Gastrocnemius medialis (tissue), 4 donors: ENCODE data around the gene TFDP2. TPM values are rescaled to one million over a fixed set of nuclear protein-coding genes. Genes with fewer than 3 reads are reported as not detected.

Source experiments
- ATAC-seq, 2 donors: fragments of 150-250 bp; one replicate each; pipeline ENCODE4 v1.9.1; 2016
- DNase-seq, 2 donors: peaks; one replicate each; pipeline ENCODE4 v3.0.0-alpha.2; 2019
- H3K27ac ChIP-seq, 4 donors: fragments of 200-600 bp; sonication (generic); 1 replicate in 1 of 4; 2 replicates in 3 of 4; pipeline ENCODE4 v1.5.1; 2016 to 2018; ENCODE audit warnings: mild to moderate bottlenecking in 2 of 4, moderate library complexity in 1 of 4
- H3K27me3 ChIP-seq, 3 donors: fragments of 200-600 bp; sonication (generic) in 2 of 3; 1 replicate in 1 of 3; 2 replicates in 2 of 3; pipeline versions ENCODE4 v1.5.1 to v1.6.0; 2016 to 2019; ENCODE audit warnings: mild to moderate bottlenecking in 1 of 3, moderate library complexity in 1 of 3
- H3K36me3 ChIP-seq, 2 donors: fragments of 200-600 bp; sonication (generic) in 1 of 2; one replicate each; pipeline ENCODE4 v1.5.1; 2017 to 2018
- H3K4me1 ChIP-seq, 2 donors: fragments of 200-600 bp; sonication (generic) in 1 of 2; one replicate each; pipeline ENCODE4 v1.5.1; 2016 to 2017; ENCODE audit warnings: mild to moderate bottlenecking in 2 of 2
- H3K4me3 ChIP-seq, 4 donors: fragments of 200-600 bp; sonication (generic) in 3 of 4; 1 replicate in 1 of 4; 2 replicates in 3 of 4; pipeline ENCODE4 v1.5.1; 2016 to 2019; ENCODE audit warnings: mild to moderate bottlenecking in 2 of 4
- H3K9me3 ChIP-seq, 3 donors: fragments of 200-600 bp; sonication (generic) in 2 of 3; 1 replicate in 1 of 3; 2 replicates in 2 of 3; pipeline ENCODE4 v1.5.1; 2016 to 2019
- POLR2A ChIP-seq, 2 donors: fragments of 450-650 bp; IDR thresholded peaks; one replicate each; pipeline ENCODE4 v1.6.1; 2017; ENCODE audit warnings: antibody characterized with exemption in 2 of 2, mild to moderate bottlenecking in 2 of 2, moderate library complexity in 2 of 2
- in situ Hi-C, 4 donors: fragments of 200-750 bp; cut with MboI; loops; one replicate each; pipeline versions ENCODE4 v1.15.0 to v1.8.0; 2017; ENCODE audit warnings: low sequenced_read_pairs in 4 of 4
- intact Hi-C: fragments of 100-400 bp; cut with DNase I; formaldehyde crosslinking; loops from one replicate; pipeline ENCODE4 v1.15.1; 2023; ENCODE audit warnings: low total_unique reads
- total RNA-seq, 4 donors: library from RNA; depleted of rRNA; stranded (reverse); fragments of >200 nt; gene quantifications; one replicate each; pipeline versions ENCODE4 v1.1.0 to v1.2.3, GENCODE V29; 2016
- TF ChIP-seq, protein P1 (sequence below), 5 experiments: fragments of 450-650 bp in 3 of 5; fragments of 200-600 bp in 2 of 5; sonication (generic) in 2 of 5; IDR thresholded peaks in 4 of 5; conservative IDR thresholded peaks in 1 of 5; 1 replicate in 4 of 5; 2 replicates in 1 of 5; pipeline ENCODE4 v1.5.1; 2016 to 2019; ENCODE audit warnings: antibody characterized with exemption in 5 of 5, mild to moderate bottlenecking in 3 of 5, moderate library complexity in 3 of 5

Gene TFDP2
- total RNA-seq, 4 donors from 2014 or later = 43.0 to 125 (median 52.4) TPM

DNA sequence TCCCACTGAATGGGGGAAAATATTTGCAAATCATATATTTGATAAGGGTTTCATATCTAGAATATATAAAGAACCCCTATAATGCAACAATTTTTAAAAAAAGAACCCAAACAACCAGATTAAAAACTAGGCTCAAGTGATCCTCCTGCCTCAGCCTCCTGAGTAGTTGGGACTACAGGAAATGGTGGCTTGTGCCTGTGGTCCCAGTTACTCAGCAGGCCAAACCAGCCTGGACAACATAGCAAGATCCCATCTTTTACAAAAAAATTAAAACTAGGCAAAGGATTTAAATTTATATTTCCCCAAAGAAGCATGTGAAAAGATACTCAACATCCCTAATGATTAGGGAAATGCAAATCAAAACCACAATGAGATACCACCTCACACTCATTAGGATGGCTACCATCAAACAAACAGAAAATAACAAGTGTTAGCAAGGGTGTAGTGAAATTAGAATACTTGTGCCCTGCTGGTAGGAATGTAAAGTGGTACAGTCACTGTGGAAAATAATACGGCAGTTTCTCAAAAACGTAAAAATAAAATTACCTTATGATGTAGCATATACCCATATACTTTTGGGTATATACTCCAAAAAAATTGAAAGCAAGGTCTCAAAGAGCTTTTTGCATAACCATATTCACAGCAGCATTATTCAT, 19.7 kb downstream of the TFDP2 start:
- Histone ChIP-seq H3K4me1 (no peaks in the 10 kb centered on the region), H3K9me3 (no peaks in the 10 kb centered on the region), H3K27ac (no peak overlapping the region), H3K4me3 (no peak overlapping the region), H3K27me3 (no peaks in the 10 kb centered on the region), H3K36me3 (no peaks in the 10 kb centered on the region)
- TF ChIP-seq, protein P1, sequence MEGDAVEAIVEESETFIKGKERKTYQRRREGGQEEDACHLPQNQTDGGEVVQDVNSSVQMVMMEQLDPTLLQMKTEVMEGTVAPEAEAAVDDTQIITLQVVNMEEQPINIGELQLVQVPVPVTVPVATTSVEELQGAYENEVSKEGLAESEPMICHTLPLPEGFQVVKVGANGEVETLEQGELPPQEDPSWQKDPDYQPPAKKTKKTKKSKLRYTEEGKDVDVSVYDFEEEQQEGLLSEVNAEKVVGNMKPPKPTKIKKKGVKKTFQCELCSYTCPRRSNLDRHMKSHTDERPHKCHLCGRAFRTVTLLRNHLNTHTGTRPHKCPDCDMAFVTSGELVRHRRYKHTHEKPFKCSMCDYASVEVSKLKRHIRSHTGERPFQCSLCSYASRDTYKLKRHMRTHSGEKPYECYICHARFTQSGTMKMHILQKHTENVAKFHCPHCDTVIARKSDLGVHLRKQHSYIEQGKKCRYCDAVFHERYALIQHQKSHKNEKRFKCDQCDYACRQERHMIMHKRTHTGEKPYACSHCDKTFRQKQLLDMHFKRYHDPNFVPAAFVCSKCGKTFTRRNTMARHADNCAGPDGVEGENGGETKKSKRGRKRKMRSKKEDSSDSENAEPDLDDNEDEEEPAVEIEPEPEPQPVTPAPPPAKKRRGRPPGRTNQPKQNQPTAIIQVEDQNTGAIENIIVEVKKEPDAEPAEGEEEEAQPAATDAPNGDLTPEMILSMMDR (IDR thresholded peaks at IDR 0.05 in 4 of 5, conservative IDR thresholded peaks at IDR 0.05 in 1 of 5) = no peak
- no peak for TF ChIP-seq POLR2A (IDR thresholded peaks at IDR 0.05)
- DNase-seq (no peak), ATAC-seq (no peak)
- in situ Hi-C loops (loop anchor here in 2 of 4 donors (5.0 to 10.0 kb wide), 2 partner anchors 143 to 155 kb away; no protein-coding TSS in a partner anchor), intact Hi-C loops (loop anchor here (10.0 kb wide), 1 partner anchor 155 kb away; no protein-coding TSS in a partner anchor)

DNA sequence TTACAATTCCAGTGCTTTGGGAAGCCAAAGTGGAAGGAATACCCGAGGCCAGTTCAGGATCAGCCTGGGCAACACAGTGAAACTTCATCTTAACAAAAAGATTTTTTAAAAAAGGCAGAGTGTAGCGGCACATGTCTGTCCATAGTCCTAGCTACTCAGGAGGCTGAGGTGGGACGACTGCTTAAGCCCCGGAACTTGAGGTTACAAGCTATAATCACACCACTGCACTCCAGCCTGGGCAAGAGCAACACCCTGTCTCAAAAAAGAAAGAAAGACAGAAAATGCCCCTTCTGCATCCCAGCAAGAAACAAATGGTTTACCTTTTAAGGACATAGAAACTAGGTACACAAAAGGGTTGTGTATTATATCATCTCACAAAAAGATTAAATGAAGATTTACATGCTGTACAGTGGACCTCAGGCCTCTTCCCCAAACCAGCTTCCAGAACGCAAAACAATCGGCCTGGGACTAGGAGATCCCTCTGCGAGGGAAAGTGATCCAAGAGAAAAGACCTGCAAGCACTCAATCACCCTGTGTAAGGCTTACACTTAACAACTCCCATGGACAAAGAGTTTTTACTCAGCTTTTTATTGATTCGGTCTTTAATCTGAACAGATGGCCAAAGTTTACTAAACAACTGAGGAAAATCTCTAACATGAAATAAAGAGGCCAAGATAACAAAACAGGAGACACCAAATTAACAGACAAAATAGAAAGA, 21.2 kb downstream of the TFDP2 start:
- TF ChIP-seq, protein P1 (IDR thresholded peaks at IDR 0.05 in 4 of 5, conservative IDR thresholded peaks at IDR 0.05 in 1 of 5) = no peak
- TF ChIP-seq POLR2A (IDR thresholded peaks at IDR 0.05) = no peak
- DNase-seq (no peak), ATAC-seq (no peak)
- Histone ChIP-seq H3K9me3 (no peaks in the 10 kb centered on the region), H3K27ac (no peak overlapping the region), H3K4me3 (no peak overlapping the region), H3K36me3 (no peaks in the 10 kb centered on the region), H3K4me1 (no peaks in the 10 kb centered on the region), H3K27me3 (no peaks in the 10 kb centered on the region)
- in situ Hi-C loops (loop anchor here in 2 of 4 donors (5.0 to 10.0 kb wide), 2 partner anchors 144 to 157 kb away; no protein-coding TSS in a partner anchor), intact Hi-C loops (loop anchor here (10.0 kb wide), 1 partner anchor 157 kb away; no protein-coding TSS in a partner anchor)

DNA sequence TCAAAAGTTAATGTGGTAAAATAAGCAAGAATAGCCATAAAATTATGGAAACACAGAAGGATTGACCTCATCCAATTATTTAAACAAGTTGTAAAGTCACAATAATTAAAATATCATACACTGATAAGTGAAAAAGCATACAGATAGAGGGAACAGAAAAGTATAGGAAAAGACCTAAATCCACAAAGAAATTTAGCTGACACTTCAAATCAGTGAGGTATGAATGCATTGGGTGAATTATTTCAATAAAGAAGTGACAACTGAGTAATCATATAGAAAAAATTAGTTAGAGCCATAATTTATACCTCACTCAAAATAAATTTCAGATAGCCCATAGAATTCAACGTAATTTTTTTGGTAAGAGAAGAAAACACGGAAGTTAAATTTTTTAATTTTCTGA, 25.1 kb downstream of the TFDP2 start:
- no peak for DNase-seq
- ATAC-seq = no peak
- in situ Hi-C loops = loop anchor here in 1 of 4 donors (10.0 kb wide), 1 partner anchor 161 kb away; no protein-coding TSS in a partner anchor
- TF ChIP-seq POLR2A (IDR thresholded peaks at IDR 0.05) = no peak
- TF ChIP-seq, protein P1 (IDR thresholded peaks at IDR 0.05 in 4 of 5, conservative IDR thresholded peaks at IDR 0.05 in 1 of 5) = no peak
- Histone ChIP-seq H3K36me3 (no peaks in the 10 kb centered on the region), H3K27me3 (no peaks in the 10 kb centered on the region), H3K27ac (no peak overlapping the region), H3K4me3 (no peak overlapping the region), H3K4me1 (peaks cover 0 to 6% of the 10 kb centered on the region in 2 donors), H3K9me3 (no peaks in the 10 kb centered on the region)
- intact Hi-C loops = loop anchor here (10.0 kb wide), 1 partner anchor 161 kb away; no protein-coding TSS in a partner anchor

DNA sequence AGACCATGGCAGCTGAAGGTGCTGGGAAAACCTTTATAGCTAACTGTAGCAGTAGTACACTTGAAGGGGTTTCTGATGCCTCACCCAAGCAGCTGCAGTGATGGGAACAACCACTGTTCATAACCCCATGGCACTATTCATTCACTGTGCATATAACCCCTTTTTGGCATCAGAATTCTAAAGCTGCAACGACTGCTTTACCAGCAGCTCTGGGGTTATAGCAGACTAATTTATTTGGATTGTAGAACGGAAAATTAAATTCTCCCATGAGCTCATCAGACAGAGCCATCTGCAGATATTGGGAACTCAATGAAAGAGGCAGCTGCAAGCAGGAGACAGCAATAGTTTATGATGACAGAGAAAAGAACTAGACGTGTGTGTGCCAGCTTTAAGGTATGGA, 28.6 kb downstream of the TFDP2 start:
- TF ChIP-seq, protein P1 (IDR thresholded peaks at IDR 0.05 in 4 of 5, conservative IDR thresholded peaks at IDR 0.05 in 1 of 5) = no peak
- peaks cover 0 to 6% of the 10 kb centered on the region in 2 donors for H3K4me1 ChIP-seq
- no peaks in the 10 kb centered on the region for H3K9me3 ChIP-seq
- ATAC-seq = no peak
- intact Hi-C loops (loop anchor here (10.0 kb wide), 1 partner anchor 164 kb away; no protein-coding TSS in a partner anchor), in situ Hi-C loops (loop anchor here in 1 of 4 donors (10.0 kb wide), 1 partner anchor 164 kb away; no protein-coding TSS in a partner anchor)
- no peak overlapping the region for H3K4me3 ChIP-seq
- no peaks in the 10 kb centered on the region for H3K27me3 ChIP-seq
- no peak overlapping the region for H3K27ac ChIP-seq
- no peaks in the 10 kb centered on the region for H3K36me3 ChIP-seq
- DNase-seq = no peak
